ENCODE data around the gene MYO1D. TPM values are rescaled to one million over a fixed set of nuclear protein-coding genes. Genes with fewer than 3 reads are reported as not detected.
"Not testable (repeated sequence)": the region's sequence is repeated elsewhere in the genome, so short reads cannot be mapped to it uniquely, and the experiment has no call there.

MYO1D gene
- total RNA-seq, 1 donor from 2014 or later = 11.9 TPM

DNA sequence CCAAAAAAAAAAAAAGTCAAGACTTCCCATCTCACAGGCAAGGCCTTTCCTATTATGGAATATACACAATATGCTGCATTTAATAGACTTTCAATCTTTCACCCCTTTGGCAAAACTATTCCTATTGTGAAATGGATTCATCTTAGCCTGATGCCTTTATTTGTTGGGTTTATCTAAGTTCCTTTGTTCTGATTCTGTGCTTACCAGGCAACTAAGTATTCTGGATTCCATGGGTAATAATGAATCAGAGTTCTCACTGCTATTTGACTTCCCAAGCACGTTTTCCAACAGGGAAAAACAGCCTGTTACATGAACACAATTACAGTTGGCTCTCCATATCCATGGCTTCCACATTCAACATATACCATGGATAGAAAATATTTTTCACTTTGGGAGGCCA lies 135.5 kb downstream of the MYO1D start:
- Mint-ChIP-seq H3K4me3 (no peak overlapping the region), H3K36me3 (ENCODE audit: low read depth) (no peaks in the 10 kb centered on the region), H3K4me1 (peaks cover 16% of the 10 kb centered on the region), H3K27ac (ENCODE audit: unreplicated experiment) (no peak overlapping the region), H3K9me3 (no peaks in the 10 kb centered on the region), H3K27me3 (ENCODE audit: low read depth) (no peaks in the 10 kb centered on the region)
- TF ChIP-seq, protein P1, sequence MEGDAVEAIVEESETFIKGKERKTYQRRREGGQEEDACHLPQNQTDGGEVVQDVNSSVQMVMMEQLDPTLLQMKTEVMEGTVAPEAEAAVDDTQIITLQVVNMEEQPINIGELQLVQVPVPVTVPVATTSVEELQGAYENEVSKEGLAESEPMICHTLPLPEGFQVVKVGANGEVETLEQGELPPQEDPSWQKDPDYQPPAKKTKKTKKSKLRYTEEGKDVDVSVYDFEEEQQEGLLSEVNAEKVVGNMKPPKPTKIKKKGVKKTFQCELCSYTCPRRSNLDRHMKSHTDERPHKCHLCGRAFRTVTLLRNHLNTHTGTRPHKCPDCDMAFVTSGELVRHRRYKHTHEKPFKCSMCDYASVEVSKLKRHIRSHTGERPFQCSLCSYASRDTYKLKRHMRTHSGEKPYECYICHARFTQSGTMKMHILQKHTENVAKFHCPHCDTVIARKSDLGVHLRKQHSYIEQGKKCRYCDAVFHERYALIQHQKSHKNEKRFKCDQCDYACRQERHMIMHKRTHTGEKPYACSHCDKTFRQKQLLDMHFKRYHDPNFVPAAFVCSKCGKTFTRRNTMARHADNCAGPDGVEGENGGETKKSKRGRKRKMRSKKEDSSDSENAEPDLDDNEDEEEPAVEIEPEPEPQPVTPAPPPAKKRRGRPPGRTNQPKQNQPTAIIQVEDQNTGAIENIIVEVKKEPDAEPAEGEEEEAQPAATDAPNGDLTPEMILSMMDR (conservative IDR thresholded peaks at IDR 0.05) = no peak
- DNase-seq (ENCODE audit: low read depth, low spot score) = no peak

DNA sequence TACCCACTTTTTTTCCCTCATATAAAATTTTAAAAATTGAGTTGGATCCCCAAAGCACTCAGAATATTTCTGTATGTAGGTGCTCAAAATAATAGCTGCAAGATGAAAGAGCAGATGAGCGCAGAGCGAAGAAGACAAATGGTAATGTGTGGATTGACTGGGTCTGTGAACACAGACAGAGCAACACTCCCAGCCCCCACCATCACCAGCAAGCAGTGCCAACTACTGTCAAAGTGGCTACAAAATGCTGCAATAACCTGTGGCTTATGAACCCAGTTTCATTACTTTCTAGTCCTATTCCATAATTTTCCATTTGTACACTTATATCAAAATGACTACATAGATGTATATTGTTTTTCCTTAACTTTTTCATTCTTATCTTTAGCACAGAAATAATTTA lies 137.2 kb downstream of the MYO1D start:
- no peak for DNase-seq (ENCODE audit: low read depth, low spot score)
- Mint-ChIP-seq H3K9me3 (no peaks in the 10 kb centered on the region), H3K4me3 (no peak overlapping the region), H3K27me3 (ENCODE audit: low read depth) (no peaks in the 10 kb centered on the region), H3K36me3 (ENCODE audit: low read depth) (no peaks in the 10 kb centered on the region), H3K27ac (ENCODE audit: unreplicated experiment) (no peak overlapping the region), H3K4me1 (peaks cover 16% of the 10 kb centered on the region)
- TF ChIP-seq, protein P1 (conservative IDR thresholded peaks at IDR 0.05) = no peak

DNA sequence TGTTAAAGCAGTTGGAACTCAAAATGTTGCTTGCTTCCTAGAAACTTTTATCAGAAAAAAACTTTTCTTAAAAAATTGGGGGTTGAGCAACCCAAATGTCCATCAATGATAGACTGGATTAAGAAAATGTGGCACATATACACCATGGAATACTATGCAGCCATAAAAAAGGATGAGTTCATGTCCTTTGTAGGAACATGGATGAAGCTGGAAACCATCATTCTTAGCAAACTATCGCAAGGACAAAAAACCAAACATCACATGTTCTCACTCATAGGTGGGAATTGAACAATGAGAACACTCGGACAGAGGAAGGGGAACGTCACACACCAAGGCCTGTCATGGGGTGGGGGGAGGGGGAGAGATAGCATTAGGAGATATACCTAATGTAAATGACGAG lies 137.8 kb downstream of the MYO1D start:
- H3K27ac Mint-ChIP-seq (ENCODE audit: unreplicated experiment); H3K9me3 Mint-ChIP-seq; H3K4me3 Mint-ChIP-seq; DNase-seq (ENCODE audit: low read depth, low spot score); H3K27me3 Mint-ChIP-seq (ENCODE audit: low read depth); H3K36me3 Mint-ChIP-seq (ENCODE audit: low read depth): not testable (repeated sequence)
- H3K4me1 Mint-ChIP-seq = peaks cover 14% of the 10 kb centered on the region

DNA sequence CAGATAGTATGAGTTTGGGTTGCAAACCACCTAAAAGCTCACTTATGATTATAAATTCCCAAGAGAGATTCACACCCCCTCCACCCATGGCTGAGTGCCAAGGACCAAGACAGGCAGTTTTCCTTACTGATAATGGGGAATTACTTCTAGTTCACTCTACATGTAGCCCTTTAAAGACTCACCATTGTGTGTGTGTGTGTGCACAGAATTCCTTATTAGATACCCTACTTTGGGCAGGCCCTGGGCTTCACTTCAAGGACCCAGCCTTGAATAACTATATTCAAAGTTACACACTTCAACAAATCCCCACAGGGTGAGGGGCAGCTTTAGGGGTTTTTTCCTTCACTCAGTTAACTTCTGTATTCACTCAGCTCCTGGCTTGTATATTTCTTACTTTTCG lies 143.5 kb downstream of the MYO1D start:
- DNase-seq (ENCODE audit: low read depth, low spot score) = no peak
- Mint-ChIP-seq H3K36me3 (ENCODE audit: low read depth) (peaks cover 2% of the 10 kb centered on the region), H3K4me1 (peaks cover 10% of the 10 kb centered on the region), H3K4me3 (no peak overlapping the region), H3K27ac (ENCODE audit: unreplicated experiment) (no peak overlapping the region), H3K9me3 (no peaks in the 10 kb centered on the region), H3K27me3 (ENCODE audit: low read depth) (no peaks in the 10 kb centered on the region)
- TF ChIP-seq, protein P1 (conservative IDR thresholded peaks at IDR 0.05) = no peak

DNA sequence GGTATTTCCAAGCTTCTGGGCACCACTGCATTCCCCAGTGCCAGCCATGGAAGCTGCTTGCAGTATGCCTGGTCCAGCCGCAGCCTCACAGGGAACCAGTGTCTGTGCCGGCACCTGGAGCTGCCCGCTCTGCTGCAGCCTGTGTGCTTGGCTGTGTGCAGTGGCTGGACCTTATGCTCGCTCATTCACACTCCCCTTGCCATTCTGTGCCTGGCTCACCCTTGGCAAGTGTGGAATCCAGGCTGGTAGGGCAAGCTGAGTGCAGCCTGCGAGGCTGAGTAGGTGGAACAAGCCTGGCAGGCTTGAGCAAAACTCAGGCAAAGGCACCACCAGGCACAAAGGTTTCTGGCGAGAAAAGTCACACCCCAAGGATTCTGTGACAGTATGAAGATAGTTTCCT lies 144.0 kb downstream of the MYO1D start:
- Mint-ChIP-seq H3K4me1 (peaks cover 10% of the 10 kb centered on the region), H3K4me3 (no peak overlapping the region), H3K36me3 (ENCODE audit: low read depth) (peaks cover 2% of the 10 kb centered on the region), H3K27ac (ENCODE audit: unreplicated experiment) (no peak overlapping the region), H3K9me3 (no peaks in the 10 kb centered on the region), H3K27me3 (ENCODE audit: low read depth) (no peaks in the 10 kb centered on the region)
- DNase-seq (ENCODE audit: low read depth, low spot score) = no peak
- TF ChIP-seq, protein P1 (conservative IDR thresholded peaks at IDR 0.05) = no peak

DNA sequence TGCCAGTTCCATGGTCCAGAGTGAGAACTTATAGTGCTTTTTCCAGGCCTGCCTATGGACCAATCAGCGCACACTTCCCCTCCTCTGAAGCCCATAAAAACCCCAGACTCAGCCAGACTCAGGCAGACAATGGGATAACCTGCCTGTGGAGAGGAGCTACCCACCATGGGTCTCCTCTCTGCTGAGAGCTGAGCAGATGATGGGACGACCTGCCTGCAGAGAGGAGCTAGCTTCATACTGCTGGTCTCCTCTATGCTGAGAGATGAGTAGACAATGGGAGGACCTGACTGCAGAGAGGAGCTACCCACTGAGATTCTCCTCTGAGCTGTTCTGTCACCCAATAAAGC lies 144.7 kb downstream of the MYO1D start:
- Mint-ChIP-seq H3K4me1 (peaks cover 10% of the 10 kb centered on the region), H3K27ac (ENCODE audit: unreplicated experiment) (no peak overlapping the region), H3K4me3 (no peak overlapping the region), H3K27me3 (ENCODE audit: low read depth) (no peaks in the 10 kb centered on the region), H3K9me3 (no peaks in the 10 kb centered on the region), H3K36me3 (ENCODE audit: low read depth) (peaks cover 2% of the 10 kb centered on the region)
- no peak for DNase-seq (ENCODE audit: low read depth, low spot score)
- TF ChIP-seq, protein P1 (conservative IDR thresholded peaks at IDR 0.05) = no peak
